Heart left ventricle (tissue), 16 donors: ENCODE results near the gene DNAJA2. TPM values are rescaled to one million over a fixed set of nuclear protein-coding genes. Genes with fewer than 3 reads are reported as not detected.

Experiments used
- ATAC-seq, 4 donors: fragments of 200-7000 bp; cut with Tn5 transposase; one replicate each; pipeline ENCODE4 v1.9.1; 2020 to 2022; ENCODE audit warnings: moderate library complexity in 4 of 4, mild to moderate bottlenecking in 3 of 4, moderate number of reproducible peaks in 1 of 4
- DNase-seq, 5 donors: peaks; one replicate each; pipeline ENCODE4 v3.0.0-alpha.2; 2020
- H3K27ac ChIP-seq, 12 donors: fragments of 200-600 bp; sonication (generic) in 4 of 12; one replicate each; pipeline versions ENCODE4 v1.5.0 to v1.8.0; 2016 to 2022; ENCODE audit warnings: mild to moderate bottlenecking in 2 of 12
- H3K27me3 ChIP-seq, 9 donors: fragments of 200-600 bp; sonication (generic) in 2 of 9; one replicate each; pipeline versions ENCODE4 v1.5.1 to v1.8.0; 2016 to 2022; ENCODE audit warnings: mild to moderate bottlenecking in 3 of 9
- H3K36me3 ChIP-seq, 9 donors: fragments of 200-600 bp; sonication (generic) in 2 of 9; one replicate each; pipeline versions ENCODE4 v1.5.0 to v1.8.0; 2018 to 2022; ENCODE audit warnings: mild to moderate bottlenecking in 2 of 9
- H3K4me1 ChIP-seq, 12 donors: fragments of 200-600 bp; sonication (generic) in 4 of 12; one replicate each; pipeline versions ENCODE4 v1.5.0 to v1.8.0; 2016 to 2022; ENCODE audit warnings: mild to moderate bottlenecking in 3 of 12
- H3K4me3 ChIP-seq, 12 donors: fragments of 200-600 bp; sonication (generic) in 4 of 12; one replicate each; pipeline versions ENCODE4 v1.5.0 to v1.8.0; 2017 to 2022; ENCODE audit warnings: mild to moderate bottlenecking in 9 of 12, moderate library complexity in 4 of 12
- H3K9me3 ChIP-seq, 12 donors: fragments of 200-600 bp; sonication (generic) in 4 of 12; one replicate each; pipeline versions ENCODE4 v1.5.0 to v1.8.0; 2016 to 2022; ENCODE audit warnings: mild to moderate bottlenecking in 1 of 12
- POLR2A ChIP-seq, 2 donors: fragments of 450-650 bp; IDR thresholded peaks; one replicate each; pipeline ENCODE4 v1.6.1; 2017; ENCODE audit warnings: antibody characterized with exemption in 2 of 2, mild to moderate bottlenecking in 2 of 2, moderate library complexity in 2 of 2
- WGBS, 4 donors: extraction: QIAGEN DNeasy Blood & Tissue Kit in 2 of 4; methylation state at CpG; one replicate each; pipeline versions ENCODE4 v1.1.5 to v1.1.7; 2013 to 2018; 5-methylcytosine and 5-hydroxymethylcytosine counted together
- intact Hi-C, 10 donors: fragments of 100-400 bp; cut with DNase I; formaldehyde crosslinking; loops; one replicate each; pipeline versions ENCODE4 v1.11.1 to v1.14.2; 2022
- polyA plus RNA-seq, 2 donors: library from polyadenylated mRNA; stranded (reverse); fragments of 200-250 nt; gene quantifications; one replicate each; pipeline ENCODE4 v1.2.3, GENCODE V29; 2013
- total RNA-seq, 9 donors: library from RNA; depleted of rRNA in 2 of 9; stranded (reverse); fragments of >200 nt in 2 of 9; fragmentation: NEBNext Ultra II Directional in 3 of 9; extraction: Animal tissue kit (Norgen Biotek cat#: 25700) in 3 of 9; gene quantifications; one replicate each; pipeline versions ENCODE4 v1.1.0 to v1.2.4, GENCODE V29; 2016 to 2023
- TF ChIP-seq, protein P1 (sequence below), 12 donors: fragments of 200-600 bp; sonication (generic) in 4 of 12; IDR thresholded peaks; one replicate each; pipeline versions ENCODE4 v1.5.0 to v1.8.0; 2018 to 2022; ENCODE audit warnings: antibody characterized with exemption in 12 of 12, mild to moderate bottlenecking in 5 of 12
- donor health status: ischemic (EF 13 %, LVEDD 7.1; RV severe dilation, severe dysfunction).
- donor health status: healthy with polysubstance abuse.
- donor health status: DM: no; HTN: yes; CAD: no.
- donor health status: DM: no; HTN: no; CAD: no.
- donor health status: ischemic (EF 25% LVEDD 6.9; RV normal size, moderate dysfunction).
- donor health status: ischemic (EF 25% LVEDD 5.7; RV mildly dilated, moderate dysfunction).
- donor health status: healthy.
- donor health status: DM: yes; HTN: yes; CAD: no.
- donor health status: ischemic (EF 35%, LVEDD 5.7; RV mildly dilated, moderate dysfunction).
- donor health status: nonischemic (EF 11% LVEDD 7.7; RV severe dilation, severe dysfunction).
- donor health status: DM: yes; HTN: yes; CAD: no.
- donor health status: PGD.
- donor health status: ischemic (EF 29% LVEDD 5.4; RV normal size, mild dysfunction).
- donor health status: nonischemic (EF 23%, LVEDD 6.1; RV moderate dilation, normal function).

Gene DNAJA2
- total and polyA plus RNA-seq, 11 donors: 46.5 to 92.6 (median 73.0) TPM

GRCh38 chr16:46986438-46986837 is 13.0 kb upstream of the DNAJA2 start:
- Histone ChIP-seq H3K27ac (no peak overlapping the region), H3K27me3 (no peaks in the 10 kb centered on the region), H3K4me1 (no peaks in the 10 kb centered on the region), H3K4me3 (no peak overlapping the region), H3K9me3 (no peaks in the 10 kb centered on the region), H3K36me3 (no peaks in the 10 kb centered on the region)
- ATAC-seq (no peak), DNase-seq (no peak)
- TF ChIP-seq, protein P1, sequence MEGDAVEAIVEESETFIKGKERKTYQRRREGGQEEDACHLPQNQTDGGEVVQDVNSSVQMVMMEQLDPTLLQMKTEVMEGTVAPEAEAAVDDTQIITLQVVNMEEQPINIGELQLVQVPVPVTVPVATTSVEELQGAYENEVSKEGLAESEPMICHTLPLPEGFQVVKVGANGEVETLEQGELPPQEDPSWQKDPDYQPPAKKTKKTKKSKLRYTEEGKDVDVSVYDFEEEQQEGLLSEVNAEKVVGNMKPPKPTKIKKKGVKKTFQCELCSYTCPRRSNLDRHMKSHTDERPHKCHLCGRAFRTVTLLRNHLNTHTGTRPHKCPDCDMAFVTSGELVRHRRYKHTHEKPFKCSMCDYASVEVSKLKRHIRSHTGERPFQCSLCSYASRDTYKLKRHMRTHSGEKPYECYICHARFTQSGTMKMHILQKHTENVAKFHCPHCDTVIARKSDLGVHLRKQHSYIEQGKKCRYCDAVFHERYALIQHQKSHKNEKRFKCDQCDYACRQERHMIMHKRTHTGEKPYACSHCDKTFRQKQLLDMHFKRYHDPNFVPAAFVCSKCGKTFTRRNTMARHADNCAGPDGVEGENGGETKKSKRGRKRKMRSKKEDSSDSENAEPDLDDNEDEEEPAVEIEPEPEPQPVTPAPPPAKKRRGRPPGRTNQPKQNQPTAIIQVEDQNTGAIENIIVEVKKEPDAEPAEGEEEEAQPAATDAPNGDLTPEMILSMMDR (IDR thresholded peaks at IDR 0.05): no peak
- no peak for TF ChIP-seq POLR2A (IDR thresholded peaks at IDR 0.05)
- WGBS, 4 donors: 86 to 93% (median 90%) methylated on average over 3 of the region's 3 CpGs
- intact Hi-C loops: no loop called here

DNA sequence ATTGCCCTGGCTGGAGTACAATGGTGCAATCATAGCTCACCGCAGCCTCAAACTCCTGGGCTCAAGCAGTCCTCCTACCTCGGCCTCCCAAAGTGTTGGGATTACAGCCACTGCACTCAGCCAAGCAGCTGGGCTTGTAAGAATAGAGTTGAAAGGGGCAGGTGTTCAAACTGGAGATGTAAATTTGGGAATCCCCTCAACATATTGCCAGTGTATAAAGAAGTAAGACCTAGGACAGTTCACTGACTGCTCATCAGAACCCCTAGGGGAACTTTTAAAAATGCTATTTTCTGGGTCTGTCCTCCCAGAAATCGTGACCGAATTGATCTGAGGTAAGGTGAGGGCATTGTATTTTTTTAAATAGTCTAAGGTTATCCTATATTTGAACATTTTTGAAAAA is 8.9 kb upstream of the DNAJA2 start:
- DNase-seq (no peak), ATAC-seq (no peak)
- Histone ChIP-seq H3K4me1 (no peaks in the 10 kb centered on the region), H3K9me3 (no peaks in the 10 kb centered on the region), H3K36me3 (no peaks in the 10 kb centered on the region), H3K27ac (no peak overlapping the region), H3K4me3 (no peak overlapping the region), H3K27me3 (no peaks in the 10 kb centered on the region)
- 91 to 96% (median 96%) methylated on average over 4 of the region's 4 CpGs for WGBS, 4 donors
- intact Hi-C loops: no loop called here
- TF ChIP-seq, protein P1 (IDR thresholded peaks at IDR 0.05): no peak
- no peak for TF ChIP-seq POLR2A (IDR thresholded peaks at IDR 0.05)

GRCh38 chr16:46980926-46981325 is 7.5 kb upstream of the DNAJA2 start:
- no peak overlapping the region for H3K4me3 ChIP-seq
- intact Hi-C loops: no loop called here
- peaks cover 0 to 5% (median 0%) of the 10 kb centered on the region in 12 donors for H3K4me1 ChIP-seq
- ATAC-seq: no peak
- no peak for DNase-seq
- H3K9me3 ChIP-seq: no peaks in the 10 kb centered on the region
- no peaks in the 10 kb centered on the region for H3K36me3 ChIP-seq
- no peak for TF ChIP-seq POLR2A (IDR thresholded peaks at IDR 0.05)
- TF ChIP-seq, protein P1 (IDR thresholded peaks at IDR 0.05): no peak
- H3K27ac ChIP-seq: no peak overlapping the region
- WGBS, 4 donors: 84 to 95% (median 89%) methylated on average over 1 of the region's 1 CpG
- no peaks in the 10 kb centered on the region for H3K27me3 ChIP-seq

DNA sequence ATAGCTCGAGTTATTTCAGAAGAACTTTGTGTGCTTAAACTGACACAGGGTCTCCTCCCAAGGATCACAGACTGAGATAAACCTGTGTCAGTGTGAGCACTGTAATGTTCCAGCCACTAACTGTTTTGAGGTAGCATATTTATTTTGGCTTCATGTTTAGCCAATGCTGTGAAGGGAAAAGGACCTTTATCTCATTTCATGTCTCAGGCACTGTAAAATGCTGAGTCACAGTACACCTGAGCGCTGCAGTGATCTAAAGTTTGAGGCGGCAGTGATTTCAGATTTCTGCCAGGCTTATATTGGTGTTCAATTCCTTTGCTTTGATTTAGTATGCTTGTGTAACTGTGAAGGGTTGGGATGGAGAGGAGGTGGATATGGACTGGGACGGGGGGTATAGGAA is 3.1 kb upstream of the DNAJA2 start:
- Histone ChIP-seq H3K4me3 (no peak overlapping the region), H3K4me1 (peaks cover 0 to 26% (median 18%) of the 10 kb centered on the region in 12 donors), H3K9me3 (no peaks in the 10 kb centered on the region), H3K27me3 (no peaks in the 10 kb centered on the region), H3K27ac (no peak overlapping the region), H3K36me3 (peaks cover 0 to 4% (median 2%) of the 10 kb centered on the region in 9 donors)
- intact Hi-C loops: loop anchor here in 1 of 10 donors (10.0 kb wide), 1 partner anchor 168 kb away; the partner anchor contains the start of gene NETO2
- no peak for TF ChIP-seq POLR2A (IDR thresholded peaks at IDR 0.05)
- TF ChIP-seq, protein P1 (IDR thresholded peaks at IDR 0.05): no peak
- no peak for DNase-seq
- ATAC-seq: no peak
- WGBS, 4 donors: 82 to 91% (median 86%) methylated on average over 4 of the region's 4 CpGs
